WTC11 (cell line): ENCODE results near the gene LTA.

Source experiments
- CBFB ChIP-seq: sonication (generic); formaldehyde crosslinking; IDR thresholded peaks from 2 replicates; pipeline ENCODE4 v1.8.1; 2022; ENCODE audit warnings: mild to moderate bottlenecking, low read depth, missing genetic modification reagents
- CREB1 ChIP-seq: sonication (generic); formaldehyde crosslinking; IDR thresholded peaks from 2 replicates; pipeline ENCODE4 v1.8.0; 2023; ENCODE audit warnings: mild to moderate bottlenecking, missing genetic modification reagents
- E2F1 ChIP-seq: sonication (generic); formaldehyde crosslinking; IDR thresholded peaks from 2 replicates; pipeline ENCODE4 v1.8.0; 2022; ENCODE audit warnings: mild to moderate bottlenecking, missing genetic modification reagents
- NFYB ChIP-seq: sonication (generic); formaldehyde crosslinking; conservative IDR thresholded peaks from 2 replicates; pipeline ENCODE4 v1.8.0; 2022; ENCODE audit warnings: low read depth, missing genetic modification reagents
- ZBTB21 ChIP-seq: sonication (generic); formaldehyde crosslinking; IDR thresholded peaks from 2 replicates; pipeline ENCODE4 v1.8.1; 2023; ENCODE audit warnings: mild to moderate bottlenecking, missing genetic modification reagents, borderline replicate concordance
- TF ChIP-seq, protein P1 (sequence below): sonication (generic); formaldehyde crosslinking; conservative IDR thresholded peaks from 2 replicates; pipeline ENCODE4 v1.8.1; 2022; ENCODE audit warnings: mild to moderate bottlenecking, missing genetic modification reagents
- TF ChIP-seq, protein P2 (sequence below): fragments of 200-600 bp; IDR thresholded peaks from 2 replicates; pipeline ENCODE4 v1.8.0; 2022; ENCODE audit warnings: antibody characterized with exemption
- TF ChIP-seq, protein P3 (sequence below): sonication (generic); formaldehyde crosslinking; IDR thresholded peaks from 2 replicates; pipeline ENCODE4 v1.8.1; 2022; ENCODE audit warnings: low read depth, missing genetic modification reagents, borderline replicate concordance
- TF ChIP-seq, protein P4 (sequence below): sonication (generic); formaldehyde crosslinking; IDR thresholded peaks from 2 replicates; pipeline ENCODE4 v1.8.1; 2023; ENCODE audit warnings: mild to moderate bottlenecking, missing genetic modification reagents
- TF ChIP-seq, protein P5 (sequence below): sonication (generic); formaldehyde crosslinking; IDR thresholded peaks from 2 replicates; pipeline ENCODE4 v1.8.1; 2022; ENCODE audit warnings: mild to moderate bottlenecking, moderate library complexity, missing genetic modification reagents

DNA sequence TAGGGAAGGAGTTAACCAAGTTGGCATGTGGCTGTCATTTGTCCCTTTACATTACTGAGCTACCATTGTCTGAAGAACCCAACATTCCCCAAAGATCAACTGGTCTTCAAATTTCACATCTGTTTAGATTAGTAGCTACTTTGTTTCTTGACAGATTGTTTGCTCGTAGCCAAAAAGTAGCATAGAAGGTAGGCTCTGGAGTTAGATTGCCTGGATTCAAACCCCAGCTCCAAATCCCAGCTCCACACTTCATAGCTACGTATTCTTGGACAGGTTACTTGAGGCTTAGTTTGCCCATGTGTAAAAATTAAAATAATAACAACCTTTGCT, 23.6 kb upstream of the LTA start:
- TF ChIP-seq, protein P1, sequence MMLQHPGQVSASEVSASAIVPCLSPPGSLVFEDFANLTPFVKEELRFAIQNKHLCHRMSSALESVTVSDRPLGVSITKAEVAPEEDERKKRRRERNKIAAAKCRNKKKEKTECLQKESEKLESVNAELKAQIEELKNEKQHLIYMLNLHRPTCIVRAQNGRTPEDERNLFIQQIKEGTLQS (CRISPR knock-in tag): no peak
- TF ChIP-seq, protein P2, sequence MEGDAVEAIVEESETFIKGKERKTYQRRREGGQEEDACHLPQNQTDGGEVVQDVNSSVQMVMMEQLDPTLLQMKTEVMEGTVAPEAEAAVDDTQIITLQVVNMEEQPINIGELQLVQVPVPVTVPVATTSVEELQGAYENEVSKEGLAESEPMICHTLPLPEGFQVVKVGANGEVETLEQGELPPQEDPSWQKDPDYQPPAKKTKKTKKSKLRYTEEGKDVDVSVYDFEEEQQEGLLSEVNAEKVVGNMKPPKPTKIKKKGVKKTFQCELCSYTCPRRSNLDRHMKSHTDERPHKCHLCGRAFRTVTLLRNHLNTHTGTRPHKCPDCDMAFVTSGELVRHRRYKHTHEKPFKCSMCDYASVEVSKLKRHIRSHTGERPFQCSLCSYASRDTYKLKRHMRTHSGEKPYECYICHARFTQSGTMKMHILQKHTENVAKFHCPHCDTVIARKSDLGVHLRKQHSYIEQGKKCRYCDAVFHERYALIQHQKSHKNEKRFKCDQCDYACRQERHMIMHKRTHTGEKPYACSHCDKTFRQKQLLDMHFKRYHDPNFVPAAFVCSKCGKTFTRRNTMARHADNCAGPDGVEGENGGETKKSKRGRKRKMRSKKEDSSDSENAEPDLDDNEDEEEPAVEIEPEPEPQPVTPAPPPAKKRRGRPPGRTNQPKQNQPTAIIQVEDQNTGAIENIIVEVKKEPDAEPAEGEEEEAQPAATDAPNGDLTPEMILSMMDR: no peak
- TF ChIP-seq NFYB (CRISPR knock-in tag) (no peak), ZBTB21 (no peak), CBFB (CRISPR knock-in tag) (no peak), E2F1 (CRISPR knock-in tag) (no peak), CREB1 (CRISPR knock-in tag) (no peak)
- TF ChIP-seq, protein P3, sequence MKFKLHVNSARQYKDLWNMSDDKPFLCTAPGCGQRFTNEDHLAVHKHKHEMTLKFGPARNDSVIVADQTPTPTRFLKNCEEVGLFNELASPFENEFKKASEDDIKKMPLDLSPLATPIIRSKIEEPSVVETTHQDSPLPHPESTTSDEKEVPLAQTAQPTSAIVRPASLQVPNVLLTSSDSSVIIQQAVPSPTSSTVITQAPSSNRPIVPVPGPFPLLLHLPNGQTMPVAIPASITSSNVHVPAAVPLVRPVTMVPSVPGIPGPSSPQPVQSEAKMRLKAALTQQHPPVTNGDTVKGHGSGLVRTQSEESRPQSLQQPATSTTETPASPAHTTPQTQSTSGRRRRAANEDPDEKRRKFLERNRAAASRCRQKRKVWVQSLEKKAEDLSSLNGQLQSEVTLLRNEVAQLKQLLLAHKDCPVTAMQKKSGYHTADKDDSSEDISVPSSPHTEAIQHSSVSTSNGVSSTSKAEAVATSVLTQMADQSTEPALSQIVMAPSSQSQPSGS (CRISPR knock-in tag): no peak
- TF ChIP-seq, protein P4, sequence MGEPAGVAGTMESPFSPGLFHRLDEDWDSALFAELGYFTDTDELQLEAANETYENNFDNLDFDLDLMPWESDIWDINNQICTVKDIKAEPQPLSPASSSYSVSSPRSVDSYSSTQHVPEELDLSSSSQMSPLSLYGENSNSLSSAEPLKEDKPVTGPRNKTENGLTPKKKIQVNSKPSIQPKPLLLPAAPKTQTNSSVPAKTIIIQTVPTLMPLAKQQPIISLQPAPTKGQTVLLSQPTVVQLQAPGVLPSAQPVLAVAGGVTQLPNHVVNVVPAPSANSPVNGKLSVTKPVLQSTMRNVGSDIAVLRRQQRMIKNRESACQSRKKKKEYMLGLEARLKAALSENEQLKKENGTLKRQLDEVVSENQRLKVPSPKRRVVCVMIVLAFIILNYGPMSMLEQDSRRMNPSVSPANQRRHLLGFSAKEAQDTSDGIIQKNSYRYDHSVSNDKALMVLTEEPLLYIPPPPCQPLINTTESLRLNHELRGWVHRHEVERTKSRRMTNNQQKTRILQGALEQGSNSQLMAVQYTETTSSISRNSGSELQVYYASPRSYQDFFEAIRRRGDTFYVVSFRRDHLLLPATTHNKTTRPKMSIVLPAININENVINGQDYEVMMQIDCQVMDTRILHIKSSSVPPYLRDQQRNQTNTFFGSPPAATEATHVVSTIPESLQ (CRISPR knock-in tag): no peak
- TF ChIP-seq, protein P5, sequence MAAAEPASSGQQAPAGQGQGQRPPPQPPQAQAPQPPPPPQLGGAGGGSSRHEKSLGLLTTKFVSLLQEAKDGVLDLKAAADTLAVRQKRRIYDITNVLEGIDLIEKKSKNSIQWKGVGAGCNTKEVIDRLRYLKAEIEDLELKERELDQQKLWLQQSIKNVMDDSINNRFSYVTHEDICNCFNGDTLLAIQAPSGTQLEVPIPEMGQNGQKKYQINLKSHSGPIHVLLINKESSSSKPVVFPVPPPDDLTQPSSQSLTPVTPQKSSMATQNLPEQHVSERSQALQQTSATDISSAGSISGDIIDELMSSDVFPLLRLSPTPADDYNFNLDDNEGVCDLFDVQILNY (CRISPR knock-in tag): no peak
